Left kidney (tissue), 2 donors: ENCODE data around the gene TPSD1. TPM values are rescaled to one million over a fixed set of nuclear protein-coding genes. Genes with fewer than 3 reads are reported as not detected.
"Not testable (repeated sequence)": the region's sequence is repeated elsewhere in the genome, so short reads cannot be mapped to it uniquely, and the experiment has no call there.

ENCODE experiments used
- DNase-seq: peaks from one replicate; pipeline ENCODE4 v3.0.0-alpha.2; 2013
- polyA plus RNA-seq: library from polyadenylated mRNA; unstranded; fragments of 120-200 nt; gene quantifications from one replicate; pipeline ENCODE4 v1.2.1, GENCODE V29; 2013; ENCODE audit not compliant: insufficient read length

The TPSD1 gene
- polyA plus RNA-seq, 1 donor = not detected

DNA sequence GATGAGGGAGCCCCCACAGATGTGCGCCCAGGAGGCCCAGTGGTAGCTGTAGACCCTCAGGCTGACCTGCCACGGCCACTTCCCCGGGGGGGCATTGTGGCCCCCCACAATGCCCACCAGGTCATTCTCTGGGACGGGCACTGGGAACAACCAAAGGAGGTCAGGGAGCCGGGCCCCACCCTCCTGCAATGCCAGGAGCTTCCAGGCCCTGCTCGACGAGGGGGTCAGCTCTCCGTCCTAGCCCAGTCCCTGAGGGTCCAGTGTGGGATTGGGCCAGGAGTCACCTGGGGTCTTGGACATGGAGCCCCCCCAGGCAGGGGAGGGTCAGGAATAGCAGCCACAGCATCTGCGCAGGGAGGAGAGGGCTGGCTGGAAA is 7.0 kb downstream of the TPSD1 start:
- no peak for DNase-seq

DNA sequence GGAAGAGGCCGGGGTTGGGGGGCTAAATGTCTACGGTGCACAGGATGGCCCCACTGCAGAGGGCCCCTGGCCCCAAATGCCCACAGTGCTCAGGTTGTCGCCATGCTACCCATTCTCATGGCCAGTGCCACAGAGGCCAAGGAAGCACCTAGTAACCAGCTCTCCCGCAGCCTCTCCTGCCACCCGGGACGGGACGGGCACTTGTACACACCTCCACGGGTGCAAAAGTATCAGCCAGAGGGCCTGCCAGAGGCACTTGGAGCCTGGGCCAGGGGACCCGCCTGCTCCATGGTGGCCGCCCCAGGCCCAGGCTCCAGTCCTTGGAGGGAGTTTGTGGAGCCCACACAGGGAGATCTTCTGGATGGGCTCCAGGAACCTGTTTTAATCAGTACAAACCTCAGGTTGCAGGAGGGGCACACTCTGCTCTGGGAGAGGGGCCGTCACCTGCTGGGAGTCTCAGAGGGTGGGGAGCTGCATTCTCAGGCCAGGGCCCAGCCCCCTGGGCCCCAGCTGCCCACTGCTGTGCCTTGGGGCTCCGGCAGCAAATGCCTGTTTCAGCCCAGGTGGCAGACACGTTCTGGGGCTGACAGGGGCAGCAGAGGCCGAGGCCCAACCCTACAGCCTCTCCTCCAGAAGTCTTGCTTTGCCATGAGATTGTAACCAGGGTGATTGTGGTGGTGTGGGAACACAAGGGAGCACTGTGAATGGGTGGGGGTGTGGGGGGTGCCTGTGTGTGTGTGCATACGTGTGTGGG is 7.9 kb downstream of the TPSD1 start:
- DNase-seq = no peak

- no peak for DNase-seq
Measured at GRCh38 chr16:1264345-1265089, 8.6 kb downstream of the TPSD1 start.

- DNase-seq = no peak
Measured at GRCh38 chr16:1265090-1265630, 9.3 kb downstream of the TPSD1 start.

DNA sequence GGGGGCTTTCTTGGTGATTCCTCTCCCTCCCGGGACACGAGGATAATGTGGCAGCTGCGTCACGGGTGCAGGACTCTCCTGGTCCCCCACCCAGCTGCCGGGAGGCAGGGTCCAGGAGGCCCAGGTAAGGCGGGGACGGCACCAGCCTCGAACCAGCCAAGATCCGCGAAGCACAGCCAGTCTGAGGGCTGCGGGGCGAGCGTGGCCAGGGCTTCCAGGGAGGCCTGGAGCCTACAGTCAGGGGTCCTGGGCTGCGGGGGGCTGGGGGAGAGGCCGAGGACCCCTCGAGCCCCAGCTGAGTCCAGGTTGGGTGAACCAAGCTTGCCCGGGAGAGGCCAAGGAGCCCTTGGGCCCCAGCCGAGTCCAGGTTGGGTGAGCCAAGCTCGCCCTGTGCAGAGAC is 10.0 kb downstream of the TPSD1 start:
- DNase-seq = no peak

- DNase-seq = not testable (repeated sequence)
Measured at GRCh38 chr16:1269418-1269817, 13.5 kb downstream of the TPSD1 start.

- DNase-seq = no peak
Measured at GRCh38 chr16:1271380-1271723, 15.5 kb downstream of the TPSD1 start.

GRCh38 chr16:1271724-1272413 is 16.0 kb downstream of the TPSD1 start:
- DNase-seq = not testable (repeated sequence)

DNA sequence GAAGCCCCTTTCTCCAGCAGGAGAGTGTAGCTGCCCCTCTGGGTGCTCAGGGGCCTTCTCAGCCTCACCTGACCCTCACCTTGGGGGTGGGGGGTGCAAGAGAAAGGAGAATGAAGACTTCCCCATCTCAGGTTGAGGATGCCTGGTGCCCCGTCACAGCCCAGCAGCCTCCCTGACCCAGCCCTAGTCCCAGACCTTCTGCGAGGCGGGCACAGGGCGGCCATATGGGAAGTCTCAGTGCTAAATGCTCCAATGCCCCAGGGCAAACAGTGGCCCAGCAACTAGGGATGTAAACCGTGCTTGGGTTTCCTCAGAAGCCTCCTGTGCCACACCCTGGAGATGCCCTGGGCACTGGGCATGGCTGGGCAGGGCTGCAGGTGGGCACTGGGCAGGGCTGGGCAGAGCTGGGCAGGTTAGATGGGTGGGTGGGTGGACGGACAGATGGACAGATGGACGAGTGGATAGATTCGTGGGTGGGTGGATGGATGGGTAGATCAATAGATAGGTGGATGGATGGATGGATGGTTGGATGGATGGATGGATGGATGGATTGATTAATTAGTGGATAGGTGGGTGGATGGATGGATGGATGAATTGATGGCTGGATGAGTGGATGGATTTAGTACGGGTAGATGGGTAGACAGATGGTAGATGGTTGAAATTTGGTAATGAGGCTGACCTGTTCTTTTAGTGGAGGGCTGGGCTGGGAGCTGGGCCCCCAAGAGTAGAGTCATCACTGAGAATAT is 16.8 kb downstream of the TPSD1 start:
- no peak for DNase-seq

DNA sequence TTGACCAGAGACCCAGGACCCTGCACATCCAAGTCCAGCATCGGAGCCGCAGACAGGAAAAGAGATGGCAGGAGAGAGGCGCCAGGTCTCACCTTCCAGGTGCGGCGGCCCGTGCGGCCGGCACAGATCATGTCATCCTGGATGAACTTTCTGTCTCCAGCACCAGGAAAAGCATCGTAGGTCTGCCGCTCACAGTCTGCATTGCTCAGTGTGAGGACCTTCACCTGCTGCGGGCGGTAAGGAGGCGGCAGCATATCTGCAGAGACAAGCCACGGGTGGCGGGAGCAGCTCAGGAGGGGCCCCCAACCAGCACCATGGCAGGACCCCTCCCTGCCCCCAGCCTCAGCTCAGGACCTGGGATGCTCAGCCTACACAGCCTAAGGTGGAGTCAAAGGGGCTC is 17.9 kb downstream of the TPSD1 start:
- no peak for DNase-seq

GRCh38 chr16:1274767-1275166 is 18.9 kb downstream of the TPSD1 start:
- DNase-seq = no peak

GRCh38 chr16:1275791-1276579 is 20.1 kb downstream of the TPSD1 start:
- DNase-seq = no peak

DNA sequence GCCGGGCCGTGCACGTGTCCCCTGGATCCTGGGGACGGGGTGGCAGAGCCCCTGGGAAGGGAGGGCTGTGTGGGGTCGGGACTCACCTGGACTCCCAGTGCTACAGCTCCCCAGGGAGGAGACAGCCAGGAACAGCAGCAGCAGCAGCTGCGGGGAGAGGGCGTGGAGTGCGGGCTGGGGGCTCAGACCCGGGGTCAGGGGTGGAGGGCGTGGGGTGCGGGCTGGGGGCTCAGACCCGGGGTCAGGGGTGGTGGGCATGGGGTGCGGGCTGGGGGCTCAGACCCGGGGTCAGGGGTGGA is 20.7 kb downstream of the TPSD1 start:
- no peak for DNase-seq

GRCh38 chr16:1277151-1277598 is 21.3 kb downstream of the TPSD1 start:
- DNase-seq = no peak

DNA sequence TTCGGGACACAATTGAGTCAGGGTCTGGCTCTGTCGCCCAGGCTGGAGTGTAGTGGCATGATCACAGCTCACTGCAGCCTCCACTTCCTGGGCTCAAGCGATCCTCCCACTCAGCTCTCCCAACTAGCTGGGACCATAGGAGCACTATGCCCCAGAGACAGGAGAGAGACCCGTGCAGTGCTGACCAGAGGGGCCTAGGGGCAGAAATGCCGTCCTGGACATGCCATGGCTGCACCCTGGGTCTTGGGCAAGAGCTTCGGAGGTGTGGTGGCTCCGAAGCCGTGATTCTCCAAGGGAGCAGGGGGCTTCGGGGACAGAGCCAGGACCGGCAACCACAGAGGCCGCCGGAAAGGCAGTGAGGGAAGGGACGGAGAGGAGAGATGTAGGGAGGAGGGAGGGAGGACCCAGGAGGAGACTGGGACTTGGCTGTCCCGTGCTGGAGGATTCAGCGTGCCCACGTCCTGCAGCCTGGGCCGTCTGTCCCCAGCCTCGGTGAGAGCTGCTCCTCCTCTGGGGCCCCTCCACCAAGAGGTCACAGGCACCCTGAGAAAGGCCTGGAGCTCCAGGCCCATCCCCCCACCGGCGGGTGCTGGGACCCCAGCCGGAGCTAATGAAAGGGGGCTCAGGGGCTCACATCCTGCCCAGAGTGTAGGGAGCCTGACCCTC is 21.9 kb downstream of the TPSD1 start:
- DNase-seq = no peak

DNA sequence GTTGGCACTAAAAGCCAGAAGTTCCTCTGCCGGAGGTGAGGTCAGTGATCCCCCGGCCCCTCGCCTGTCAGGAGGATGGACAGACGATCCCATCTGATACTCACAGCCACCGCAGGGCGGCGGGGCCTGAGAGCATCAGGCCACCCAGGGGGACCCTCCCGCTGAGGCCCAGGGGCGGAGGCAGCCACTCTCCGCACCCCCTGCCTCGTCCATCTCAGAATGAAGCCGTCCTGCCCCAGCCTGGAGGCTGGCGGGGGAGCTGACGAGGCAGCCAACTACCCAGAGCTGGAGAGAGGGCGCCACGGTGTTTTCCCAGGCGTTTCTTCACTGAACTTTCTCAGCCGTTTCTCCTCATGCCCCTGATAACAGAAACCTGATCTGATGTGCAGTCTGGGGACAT is 22.6 kb downstream of the TPSD1 start:
- no peak for DNase-seq

GRCh38 chr16:1279081-1279944 is 23.4 kb downstream of the TPSD1 start:
- DNase-seq = no peak

GRCh38 chr16:1279945-1280589 is 24.2 kb downstream of the TPSD1 start:
- no peak for DNase-seq

GRCh38 chr16:1280783-1281182 is 24.9 kb downstream of the TPSD1 start:
- no peak for DNase-seq
